A549 treated with ZK216348 at 1 μM for 4 hours (cell line): ENCODE data around the gene MAGT1. TPM values are rescaled to one million over a fixed set of nuclear protein-coding genes. Genes with fewer than 3 reads are reported as not detected.

ENCODE experiments used
- total RNA-seq: library from RNA; stranded (reverse); fragments of 200-300 nt; extraction: Qiagen RNA extraction; gene quantifications from 5 replicates; pipeline ENCODE4 v1.2.3, GENCODE V29; 2022; ENCODE audit warnings: low read depth

The MAGT1 gene
- total RNA-seq: 30.4 to 42.0 TPM (median 39.3 TPM) in 5 replicates

GRCh38 chrX:77894921-77895886, at the start of gene MAGT1:
Gene MAGT1, minus strand, starts transcription at chrX:77895435. Its CDS starts 25 bp downstream, at chrX:77895410.

GRCh38 chrX:77910108-77910840, 15.0 kb upstream of the MAGT1 start, which contains the start of gene ATP7A:
Gene ATP7A, plus strand, starts transcription at chrX:77910693. Its CDS starts 60,949 bp downstream, at chrX:77971642.

GRCh38 chrX:77899081-77899828, 4.0 kb upstream of the MAGT1 start, which contains the start of gene COX7B:
Gene COX7B, plus strand, starts transcription at chrX:77899468. Its CDS starts 86 bp downstream, at chrX:77899554.

GRCh38 chrX:77785486-77786364, 109.5 kb downstream of the MAGT1 start, which contains the start of gene ATRX:
Gene ATRX, minus strand, starts transcription at chrX:77786216. Its CDS starts 215 bp downstream, at chrX:77786001.

Other genes starting within 250 kb of the MAGT1 start
- 15.1 to 23.0 TPM (median 19.5 TPM) in 5 replicates for gene ATRX, start 109.2 kb downstream of the MAGT1 start, total RNA-seq
- gene COX7B, start 4.0 kb upstream of the MAGT1 start, total RNA-seq: 546 to 805 TPM (median 588 TPM) in 5 replicates
- gene ATP7A, start 15.3 kb upstream of the MAGT1 start, total RNA-seq: 2.0 to 4.4 TPM (median 3.2 TPM) in 5 replicates
- gene PGAM4, start 74.2 kb upstream of the MAGT1 start, total RNA-seq: 0.33 to 0.54 TPM (median 0.49 TPM) in 4 of 5 replicates, not detected in the other
- gene PGK1, start 208.8 kb upstream of the MAGT1 start, total RNA-seq: 576 to 603 TPM (median 590 TPM) in 5 replicates
- gene TAF9B, start 244.2 kb upstream of the MAGT1 start, total RNA-seq: 7.3 to 14.4 TPM (median 11.0 TPM) in 5 replicates